Stimulated activated CD4-positive, alpha-beta T cell treated with anti-CD3 and anti-CD28 coated beads, Interleukin-4, amount 100 ng/mL, for 4 hours (primary cell): ENCODE results near the gene C12orf76.
"Not testable (repeated sequence)": the region's sequence is repeated elsewhere in the genome, so short reads cannot be mapped to it uniquely, and the experiment has no call there.

Experiments used
- DNase-seq, 2 experiments: peaks; one replicate each; pipeline ENCODE4 v3.0.0-alpha.2; 2020

Gene C12orf76

GRCh38 chr12:110015132-110015531 is 33.2 kb downstream of the C12orf76 start:
- DNase-seq, result no peak

- no peak for DNase-seq
These were observed 35.7 kb downstream of the C12orf76 start for GRCh38 chr12:110012659-110013058.

- DNase-seq, result peak in 1 of 2 experiments; percentile 7
These were observed 36.2 kb downstream of the C12orf76 start for GRCh38 chr12:110012137-110012536.

DNA sequence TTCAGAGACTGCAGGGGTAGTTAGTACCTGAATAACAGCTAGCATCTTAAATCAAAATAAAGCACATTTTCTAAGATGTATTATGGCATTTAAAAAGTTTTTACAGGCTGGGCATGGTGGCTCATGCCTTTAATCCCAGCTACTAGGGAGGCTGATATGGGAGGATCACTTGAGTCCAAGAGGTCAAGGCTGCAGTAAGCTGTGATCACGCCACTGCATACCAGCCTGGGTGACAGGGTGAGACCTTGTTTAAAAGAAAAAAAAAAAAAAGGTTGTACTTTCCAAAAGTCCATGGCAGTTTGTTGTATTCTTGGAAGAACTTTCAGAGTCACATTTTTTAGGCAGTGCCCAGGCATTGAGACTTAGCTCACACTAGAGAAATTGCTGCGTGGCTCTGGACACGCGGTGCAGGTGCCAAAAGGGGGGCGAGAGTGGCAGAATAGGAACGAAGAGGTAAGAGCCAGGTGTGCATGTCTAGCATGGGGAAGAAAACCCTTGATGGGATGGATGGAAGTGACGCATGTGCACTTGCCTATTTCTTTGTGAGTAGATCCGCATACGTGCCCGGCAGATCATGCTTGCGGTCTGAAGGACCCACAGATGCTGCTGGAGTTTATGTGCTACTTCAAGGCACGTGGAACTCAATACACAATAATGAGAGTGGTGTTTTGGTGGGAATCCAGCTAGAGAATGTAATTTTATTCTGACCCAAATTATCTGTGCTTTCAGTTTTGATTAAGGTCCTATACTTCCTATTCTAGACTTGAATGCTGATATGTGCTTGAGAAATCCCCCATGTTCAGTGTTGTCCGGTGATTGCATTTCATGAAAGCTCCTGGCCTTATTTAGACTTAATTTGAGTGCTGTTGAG is 37.2 kb downstream of the C12orf76 start:
- peak in 1 of 2 experiments; percentile 2 for DNase-seq

DNA sequence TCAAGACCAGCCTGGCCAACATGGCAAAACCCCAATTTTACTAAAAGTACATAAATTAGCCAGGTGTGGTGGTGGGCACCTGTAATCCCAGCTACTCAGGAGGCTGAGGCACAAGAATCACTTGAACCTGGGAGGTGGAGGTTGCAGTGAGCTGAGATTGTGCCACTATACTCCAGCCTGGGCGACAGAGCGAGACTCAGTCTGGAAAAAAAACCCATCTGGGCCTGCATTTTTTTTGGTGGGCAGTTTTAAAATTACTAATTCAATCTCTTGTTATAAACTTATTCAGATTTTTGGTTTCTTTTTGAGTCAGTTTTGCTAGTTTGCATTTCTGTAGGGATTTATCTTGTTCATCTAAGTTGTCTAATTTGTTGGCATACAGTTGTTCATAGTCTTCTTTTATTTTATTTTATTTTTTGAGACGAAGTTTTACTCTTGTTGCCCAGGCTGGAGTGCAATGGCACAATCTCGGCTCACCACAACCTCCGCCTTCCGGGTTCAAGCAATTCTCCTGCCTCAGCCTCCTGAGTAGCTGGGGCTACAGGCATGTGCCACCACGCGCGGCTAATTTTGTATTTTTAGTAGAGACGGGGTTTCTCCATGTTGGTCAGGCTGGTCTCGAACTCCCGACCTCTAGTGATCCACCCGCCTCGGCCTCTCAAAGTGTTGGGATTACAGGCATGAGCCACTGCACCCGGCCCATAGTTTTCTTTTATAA is 39.5 kb downstream of the C12orf76 start:
- DNase-seq, result not testable (repeated sequence)

GRCh38 chr12:110007881-110008280 is 40.4 kb downstream of the C12orf76 start:
- DNase-seq, result no peak

GRCh38 chr12:110006115-110006514 is 42.2 kb downstream of the C12orf76 start:
- DNase-seq, result no peak

- DNase-seq, result no peak
These were observed 42.9 kb downstream of the C12orf76 start for GRCh38 chr12:110005319-110005973.

DNA sequence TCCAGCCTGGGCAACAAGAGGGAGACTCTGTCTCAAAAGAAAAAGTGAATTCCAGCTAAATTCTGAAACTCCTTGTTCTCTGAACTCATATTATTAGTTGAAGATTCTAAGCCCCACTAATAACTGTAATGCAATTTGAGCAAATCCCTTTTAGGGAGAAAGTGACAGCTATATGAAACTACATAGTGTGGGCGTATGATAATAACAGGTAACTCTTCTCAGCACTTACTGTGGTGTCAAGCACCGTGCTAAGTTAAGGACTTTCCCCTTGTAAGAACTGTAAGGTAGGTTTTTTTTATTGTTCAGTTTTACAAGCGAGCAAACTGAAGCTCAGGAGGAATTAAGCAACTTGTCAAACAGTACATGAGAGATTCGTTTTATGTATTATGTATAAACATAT is 43.7 kb downstream of the C12orf76 start:
- DNase-seq, result no peak

DNA sequence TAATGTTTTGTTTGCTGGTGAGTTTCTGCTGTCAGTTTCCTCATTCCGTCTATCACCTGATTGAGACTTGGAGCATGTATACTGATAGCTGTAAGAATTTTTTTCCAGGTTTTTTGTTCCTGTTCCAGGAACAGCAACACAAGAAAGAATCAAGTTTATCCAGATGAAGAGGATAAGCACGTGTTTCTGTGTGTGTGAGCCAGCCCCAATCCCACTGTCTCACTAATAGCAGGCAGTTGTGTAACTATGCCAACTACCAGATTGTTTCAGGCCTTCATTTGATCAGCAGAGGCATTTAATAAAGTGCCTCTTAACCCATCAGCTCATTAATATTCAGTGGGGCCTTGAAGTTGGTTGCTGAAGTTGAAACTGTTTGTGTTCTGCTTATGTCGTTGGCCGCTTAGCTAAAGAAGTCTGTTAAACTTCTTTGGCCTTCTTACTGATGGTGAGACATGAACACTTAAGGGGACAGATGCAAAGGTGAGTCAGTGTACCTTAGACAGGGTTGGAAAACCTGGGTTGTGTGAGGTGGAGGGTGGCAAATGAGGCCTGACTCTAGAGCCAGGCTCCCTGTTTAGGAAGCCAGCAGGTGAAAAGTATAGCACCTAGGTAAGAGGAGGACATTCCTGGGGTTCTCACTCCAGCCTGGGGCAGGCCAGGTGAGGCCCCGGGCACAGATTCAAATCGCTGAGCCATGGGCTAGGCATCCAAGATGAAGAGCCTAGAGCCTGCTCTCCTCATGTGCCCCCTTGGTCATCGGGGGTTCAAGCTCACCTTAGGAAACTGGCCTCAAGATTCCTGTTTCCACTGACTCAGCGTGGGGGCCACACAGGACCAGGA is 45.4 kb downstream of the C12orf76 start:
- no peak for DNase-seq

- no peak for DNase-seq
These were observed 46.7 kb downstream of the C12orf76 start for GRCh38 chr12:110001596-110001995.

GRCh38 chr12:109999983-110000505 is 48.3 kb downstream of the C12orf76 start:
- DNase-seq, result no peak

DNA sequence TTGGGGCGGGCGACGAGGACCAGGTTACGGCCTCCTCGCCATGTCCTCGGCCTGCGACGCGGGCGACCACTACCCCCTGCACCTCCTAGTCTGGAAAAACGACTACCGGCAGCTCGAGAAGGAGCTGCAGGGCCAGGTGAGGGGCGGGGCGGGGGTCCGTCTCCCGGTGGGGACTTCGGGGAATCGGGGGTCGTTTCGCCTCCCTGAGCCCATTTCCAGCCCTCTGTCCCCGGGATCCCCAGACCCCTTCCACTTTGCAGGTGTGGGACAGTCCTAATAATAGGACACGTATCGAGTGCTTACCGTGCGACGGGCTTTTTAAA is 48.7 kb downstream of the C12orf76 start:
- no peak for DNase-seq

DNA sequence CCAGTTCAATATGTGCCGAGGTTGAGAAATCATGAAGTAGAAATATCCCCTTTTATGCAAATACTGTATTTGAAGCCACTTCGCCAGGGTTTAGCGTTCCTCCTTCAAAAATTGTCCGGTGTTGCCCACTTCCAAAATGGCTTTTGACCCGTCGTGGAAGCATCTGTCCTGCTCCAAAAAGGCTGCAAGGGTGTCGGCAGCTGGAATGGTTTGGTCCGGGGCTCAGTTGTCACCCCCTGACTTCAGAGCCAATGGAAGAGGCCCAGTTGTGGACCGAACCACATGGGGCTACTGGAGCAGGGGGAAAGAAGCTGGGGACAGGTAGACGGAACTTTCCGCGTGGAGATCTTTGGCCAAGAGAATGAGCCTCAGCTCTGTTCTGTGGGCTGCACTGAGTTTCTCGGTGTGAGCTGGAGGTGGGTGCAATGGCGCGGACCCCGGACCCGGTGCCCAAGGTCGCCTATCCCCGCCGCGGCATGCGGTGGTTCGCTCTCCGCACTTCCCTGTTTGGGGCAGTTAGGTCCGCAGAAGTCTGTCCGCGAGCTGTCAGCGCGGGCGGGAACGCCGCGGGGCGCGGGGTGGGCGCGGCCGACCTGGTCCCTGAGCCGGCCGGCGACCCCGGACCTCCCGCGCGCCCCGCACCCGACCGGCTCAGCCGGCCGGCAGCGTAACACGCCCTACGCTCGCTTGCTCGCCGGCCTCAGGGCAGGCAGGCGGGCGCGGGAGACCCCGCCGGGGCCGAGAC is 49.2 kb downstream of the C12orf76 start, which contains the start of gene ANKRD13A:
Gene ANKRD13A, plus strand, starts transcription at position 527 of the 745 bp plus-strand sequence. CDS start 259 bp downstream, outside the sequence.
- DNase-seq, result peak; percentile 71 to 84

- no peak for DNase-seq
These were observed 50.0 kb downstream of the C12orf76 start for GRCh38 chr12:109998241-109998903.

DNA sequence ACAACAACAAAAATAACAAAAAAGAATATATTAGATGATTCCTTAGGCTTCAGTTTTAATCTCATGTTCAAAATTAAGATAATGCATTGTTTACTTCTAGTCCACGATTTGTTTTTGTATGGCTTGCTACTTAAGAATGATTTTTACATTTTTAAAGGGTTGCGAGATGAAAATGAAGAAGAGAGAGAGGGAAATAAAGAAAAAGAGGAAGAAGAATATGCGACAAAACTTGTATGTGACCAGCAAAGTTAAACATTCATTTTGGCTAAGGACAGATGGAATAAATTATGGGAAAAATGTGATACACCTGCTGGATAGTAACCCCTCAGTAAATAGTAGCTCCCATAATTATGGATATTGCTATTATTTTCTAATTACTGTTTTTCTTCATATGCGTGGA is 50.9 kb downstream of the C12orf76 start:
- no peak for DNase-seq

GRCh38 chr12:109996483-109996853 is 51.9 kb downstream of the C12orf76 start:
- no peak for DNase-seq

DNA sequence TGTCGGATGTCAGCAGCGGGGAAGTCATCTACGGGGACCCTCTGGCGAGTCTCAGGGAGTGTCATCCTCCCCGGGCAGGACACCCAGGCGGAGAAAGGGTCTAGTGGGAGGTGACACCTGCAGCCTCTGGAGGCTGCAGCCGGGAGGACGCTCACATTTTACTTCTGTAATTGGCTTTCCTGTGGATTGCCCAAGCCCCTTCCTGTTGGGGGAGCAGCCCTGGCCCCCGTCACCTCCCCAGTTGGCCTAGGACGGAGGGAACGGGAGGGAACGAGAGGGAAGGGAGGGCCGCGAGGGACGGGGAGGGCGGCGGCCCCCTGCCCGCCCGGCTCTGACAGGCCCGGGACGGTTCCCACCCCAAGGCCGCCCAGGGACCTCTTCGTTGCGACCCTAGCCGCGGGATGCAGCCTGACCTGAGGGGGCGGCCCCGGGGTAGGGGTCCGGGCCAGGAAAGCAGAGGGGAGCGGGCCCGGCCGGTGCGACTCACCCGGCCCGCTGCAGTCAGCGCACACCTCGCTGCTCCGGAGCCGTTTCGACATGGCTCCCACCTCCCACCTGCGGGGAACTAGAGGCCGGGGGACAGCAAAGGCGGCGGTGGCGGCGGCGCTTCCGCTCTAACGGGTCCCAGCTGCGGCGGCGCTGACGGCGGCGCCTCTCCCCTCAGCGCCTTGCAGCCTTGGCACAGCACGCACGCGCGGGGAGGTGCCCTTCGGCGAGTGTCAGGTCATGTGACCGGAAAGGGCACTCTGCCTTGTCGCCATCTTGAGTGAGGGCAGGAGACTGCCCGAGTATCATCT is 52.4 kb downstream of the C12orf76 start, which contains the start of gene GIT2:
Gene GIT2, minus strand, starts transcription at position 683 of the 797 bp plus-strand sequence. Its CDS starts 144 bp downstream, at position 539.
- peak; percentile 91 to 93 for DNase-seq

DNA sequence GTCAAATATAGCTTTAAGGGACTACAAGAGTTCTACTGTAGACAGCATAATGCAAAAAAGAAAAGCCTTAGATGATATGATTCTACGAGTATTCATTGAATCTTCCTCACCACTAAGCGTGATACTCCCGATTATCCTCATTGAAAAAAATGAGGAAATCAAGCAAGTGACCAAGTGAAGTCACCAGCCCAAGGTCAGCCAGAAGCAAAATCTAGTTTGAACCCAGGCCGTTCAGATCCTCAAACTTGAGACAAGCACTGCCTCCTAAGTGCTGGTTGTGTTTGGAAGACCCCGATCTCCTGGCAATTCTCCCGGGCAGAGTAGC is 53.0 kb downstream of the C12orf76 start:
- no peak for DNase-seq
